HG02840 (cell line): ENCODE measurements around the gene WDR47.
A peak's percentile ranks its signal among the peaks of the same experiment; 100 is the strongest.

Experiments
- ATAC-seq: cut with Tn5 transposase; IDR thresholded peaks from one replicate; pipeline ENCODE4 v1.9.1; 2021; ENCODE audit warnings: mild to moderate bottlenecking, moderate library complexity, moderate number of reproducible peaks; ENCODE audit not compliant: unreplicated experiment, low FRiP score

The WDR47 gene

GRCh38 chr1:109041621-109042468, at the start of gene WDR47:
Gene WDR47 (minus strand): TSS chr1:109042102. CDS start chr1:109023512, 18,590 bp downstream.
- peak; percentile 96 for ATAC-seq

GRCh38 chr1:109091078-109091838, 49.4 kb upstream of the WDR47 start:
- peak; percentile 39 for ATAC-seq

- ATAC-seq, result peak; percentile 97
Measured at GRCh38 chr1:109090196-109091077, 48.5 kb upstream of the WDR47 start, which contains the start of gene TMEM167B. Gene TMEM167B (plus strand): TSS chr1:109090764. CDS start chr1:109090873, 109 bp downstream.

GRCh38 chr1:109089242-109090015, 47.5 kb upstream of the WDR47 start:
- ATAC-seq, result no peak

GRCh38 chr1:109084563-109085517, 42.9 kb upstream of the WDR47 start:
- no peak for ATAC-seq

- no peak for ATAC-seq
Measured at GRCh38 chr1:109083923-109084322, 42.0 kb upstream of the WDR47 start.

- no peak for ATAC-seq
Measured at GRCh38 chr1:109083501-109083900, 41.6 kb upstream of the WDR47 start.

- ATAC-seq, result no peak
Measured at GRCh38 chr1:109080441-109081082, 38.7 kb upstream of the WDR47 start.

- no peak for ATAC-seq
Measured at GRCh38 chr1:109079240-109079622, 37.3 kb upstream of the WDR47 start.

GRCh38 chr1:109078317-109078716, 36.4 kb upstream of the WDR47 start:
- no peak for ATAC-seq

- ATAC-seq, result peak; percentile 99
Measured at GRCh38 chr1:109075531-109076490, 33.9 kb upstream of the WDR47 start, which contains the start of gene TAF13. Gene TAF13 (minus strand): TSS chr1:109076003. CDS start chr1:109075947, 56 bp downstream.

GRCh38 chr1:109069294-109069693, 27.4 kb upstream of the WDR47 start:
- ATAC-seq, result no peak

GRCh38 chr1:109067883-109068282, 26.0 kb upstream of the WDR47 start:
- ATAC-seq, result no peak

GRCh38 chr1:109065137-109065536, 23.2 kb upstream of the WDR47 start:
- ATAC-seq, result no peak

- no peak for ATAC-seq
Measured at GRCh38 chr1:109061183-109061582, 19.3 kb upstream of the WDR47 start.

- no peak for ATAC-seq
Measured at GRCh38 chr1:109060707-109061106, 18.8 kb upstream of the WDR47 start.

- ATAC-seq, result no peak
Measured at GRCh38 chr1:109059026-109059425, 17.1 kb upstream of the WDR47 start.
